Activated CD4-positive, alpha-beta T cell treated with anti-CD3 and anti-CD28 coated beads for 24 hours (primary cell): ENCODE data around the gene ALDH3A1.
"Not testable (repeated sequence)": the region's sequence is repeated elsewhere in the genome, so short reads cannot be mapped to it uniquely, and the experiment has no call there.

Source experiments
- DNase-seq, 2 donors: peaks; one replicate each; pipeline ENCODE4 v3.0.0-alpha.2; 2020; ENCODE audit warnings: low read depth in 2 of 2

ALDH3A1 gene

GRCh38 chr17:19747829-19748806, at the start of gene ALDH3A1:
Gene ALDH3A1 (minus strand): TSS chr17:19748298. CDS start chr17:19745129, 3,169 bp downstream.
- DNase-seq: no peak

- DNase-seq: no peak
Measured at GRCh38 chr17:19796457-19796856, 48.4 kb upstream of the ALDH3A1 start.

GRCh38 chr17:19791918-19792550, 43.9 kb upstream of the ALDH3A1 start:
- no peak for DNase-seq

GRCh38 chr17:19787733-19788357, 39.7 kb upstream of the ALDH3A1 start:
- no peak for DNase-seq

- DNase-seq: no peak
Measured at GRCh38 chr17:19785854-19786253, 37.8 kb upstream of the ALDH3A1 start.

GRCh38 chr17:19781488-19782458, 33.7 kb upstream of the ALDH3A1 start:
- DNase-seq: no peak

GRCh38 chr17:19780846-19781245, 32.7 kb upstream of the ALDH3A1 start:
- DNase-seq: no peak

GRCh38 chr17:19773534-19773933, 25.4 kb upstream of the ALDH3A1 start:
- DNase-seq: no peak

GRCh38 chr17:19771971-19772630, 24.0 kb upstream of the ALDH3A1 start:
- no peak for DNase-seq

GRCh38 chr17:19770985-19771735, 23.1 kb upstream of the ALDH3A1 start:
- no peak for DNase-seq

GRCh38 chr17:19769946-19770652, 22.0 kb upstream of the ALDH3A1 start:
- no peak for DNase-seq

GRCh38 chr17:19768046-19768782, 20.1 kb upstream of the ALDH3A1 start:
- DNase-seq: no peak

GRCh38 chr17:19766421-19767270, 18.5 kb upstream of the ALDH3A1 start:
- DNase-seq: peak; percentile 75 to 76

- DNase-seq: no peak
Measured at GRCh38 chr17:19766016-19766415, 17.9 kb upstream of the ALDH3A1 start.

GRCh38 chr17:19763991-19764390, 15.9 kb upstream of the ALDH3A1 start:
- DNase-seq: not testable (repeated sequence)

GRCh38 chr17:19763416-19763815, 15.3 kb upstream of the ALDH3A1 start:
- DNase-seq: no peak

GRCh38 chr17:19762515-19762961, 14.4 kb upstream of the ALDH3A1 start:
- DNase-seq: peak; percentile 40 to 49

GRCh38 chr17:19760746-19761145, 12.6 kb upstream of the ALDH3A1 start:
- DNase-seq: no peak
